GM19043 (cell line): ENCODE results near the gene PRKCA.

Experiments used
- ATAC-seq: cut with Tn5 transposase; IDR thresholded peaks from one replicate; pipeline ENCODE4 v1.9.1; 2021; ENCODE audit warnings: low read depth; ENCODE audit not compliant: unreplicated experiment

The PRKCA gene

GRCh38 chr17:66527335-66527734, 224.9 kb downstream of the PRKCA start:
- no peak for ATAC-seq

GRCh38 chr17:66531851-66532295, 229.5 kb downstream of the PRKCA start:
- ATAC-seq = no peak

- no peak for ATAC-seq
Measured at GRCh38 chr17:66533572-66533971, 231.2 kb downstream of the PRKCA start.

GRCh38 chr17:66533986-66534385, 231.6 kb downstream of the PRKCA start:
- ATAC-seq = no peak

- no peak for ATAC-seq
Measured at GRCh38 chr17:66535611-66536010, 233.2 kb downstream of the PRKCA start.

GRCh38 chr17:66537502-66537901, 235.1 kb downstream of the PRKCA start:
- no peak for ATAC-seq

- ATAC-seq = no peak
Measured at GRCh38 chr17:66538776-66539175, 236.4 kb downstream of the PRKCA start.

- ATAC-seq = no peak
Measured at GRCh38 chr17:66540131-66540781, 237.8 kb downstream of the PRKCA start.

GRCh38 chr17:66541461-66542128, 239.2 kb downstream of the PRKCA start:
- ATAC-seq = peak; percentile 80

GRCh38 chr17:66542129-66542966, 239.9 kb downstream of the PRKCA start:
- ATAC-seq = peak; percentile 91

GRCh38 chr17:66542967-66543520, 240.6 kb downstream of the PRKCA start:
- no peak for ATAC-seq

- no peak for ATAC-seq
Measured at GRCh38 chr17:66543526-66543925, 241.1 kb downstream of the PRKCA start.

- no peak for ATAC-seq
Measured at GRCh38 chr17:66545918-66546317, 243.5 kb downstream of the PRKCA start.

GRCh38 chr17:66547151-66547865, 244.9 kb downstream of the PRKCA start:
- ATAC-seq = no peak

GRCh38 chr17:66548158-66548557, 245.7 kb downstream of the PRKCA start:
- no peak for ATAC-seq

- ATAC-seq = no peak
Measured at GRCh38 chr17:66548659-66549310, 246.4 kb downstream of the PRKCA start.

- ATAC-seq = no peak
Measured at GRCh38 chr17:66549311-66549704, 246.9 kb downstream of the PRKCA start.

GRCh38 chr17:66549731-66550207, 247.4 kb downstream of the PRKCA start:
- no peak for ATAC-seq

GRCh38 chr17:66551839-66552238, 249.4 kb downstream of the PRKCA start:
- ATAC-seq = no peak

GRCh38 chr17:66552371-66552770, 250.0 kb downstream of the PRKCA start:
- ATAC-seq = no peak
